Natural killer cell (primary cell): ENCODE results near the gene HSDL2. TPM values are rescaled to one million over a fixed set of nuclear protein-coding genes. Genes with fewer than 3 reads are reported as not detected.
"Not testable (repeated sequence)": the region's sequence is repeated elsewhere in the genome, so short reads cannot be mapped to it uniquely, and the experiment has no call there.

Source experiments
- ATAC-seq, 3 donors: fragments of 150-1000 bp in 2 of 3; fragments of 200-7000 bp in 1 of 3; cut with Tn5 transposase; 1 replicate in 1 of 3; 2 replicates in 2 of 3; pipeline ENCODE4 v1.10.0; 2021; ENCODE audit warnings: mild to moderate bottlenecking in 2 of 3, moderate library complexity in 2 of 3
- DNase-seq, 2 donors: peaks; one replicate each; pipeline versions ENCODE4 v3.0.0 to v3.0.0-alpha.2; 2013 to 2021; ENCODE audit warnings: mixed read lengths in 1 of 2
- H3K27ac ChIP-seq: one replicate; pipeline ENCODE4 v1.5.1; 2013; ENCODE audit warnings: mild to moderate bottlenecking, low read length
- H3K27me3 ChIP-seq: one replicate; pipeline ENCODE4 v1.6.1; 2013; ENCODE audit warnings: low read length; ENCODE audit not compliant: control insufficient read depth, insufficient read depth
- H3K36me3 ChIP-seq: one replicate; pipeline ENCODE4 v1.6.1; 2013; ENCODE audit warnings: low read length; ENCODE audit not compliant: control insufficient read depth, insufficient read depth
- H3K4me1 ChIP-seq: one replicate; pipeline ENCODE4 v1.6.1; 2013; ENCODE audit warnings: low read length; ENCODE audit not compliant: control insufficient read depth, insufficient read depth
- H3K4me3 ChIP-seq: one replicate; pipeline ENCODE4 v1.5.1; 2013; ENCODE audit warnings: low read length
- H3K9me3 ChIP-seq: one replicate; pipeline ENCODE4 v1.6.1; 2013; ENCODE audit warnings: low read length; ENCODE audit not compliant: control insufficient read depth, insufficient read depth
- H3K27ac Mint-ChIP-seq, 2 donors: one replicate each; pipeline ENCODE4 v1.8.0; 2022; ENCODE audit warnings: mild to moderate bottlenecking in 2 of 2, mixed read lengths in 2 of 2, moderate library complexity in 1 of 2
- H3K27me3 Mint-ChIP-seq, 2 donors: one replicate each; pipeline ENCODE4 v1.8.0; 2022; ENCODE audit warnings: low read depth in 2 of 2, mixed read lengths in 2 of 2
- H3K36me3 Mint-ChIP-seq: one replicate; pipeline ENCODE4 v1.8.0; 2022; ENCODE audit warnings: mixed read lengths
- H3K4me1 Mint-ChIP-seq, 2 donors: one replicate each; pipeline ENCODE4 v1.8.0; 2022; ENCODE audit warnings: mixed read lengths in 2 of 2
- H3K4me3 Mint-ChIP-seq: one replicate; pipeline ENCODE4 v1.8.0; 2022; ENCODE audit warnings: mild to moderate bottlenecking, moderate library complexity, mixed read lengths
- H3K9me3 Mint-ChIP-seq, 2 donors: one replicate each; pipeline ENCODE4 v1.8.0; 2022; ENCODE audit warnings: mixed read lengths in 2 of 2
- CTCF ChIP-seq: fragments of 200-600 bp; IDR thresholded peaks from one replicate; pipeline ENCODE4 v1.8.0; 2022; ENCODE audit warnings: antibody characterized with exemption
- whole genome bisulfite sequencing: methylation state at CpG from one replicate; pipeline ENCODE4 v1.1.7; 2013; ENCODE audit warnings: missing lambda C conversion rate; ENCODE audit not compliant: insufficient coverage; 5-methylcytosine and 5-hydroxymethylcytosine counted together
- intact Hi-C: fragments of 100-400 bp; cut with micrococcal nuclease; formaldehyde crosslinking; loops from one replicate; pipeline ENCODE4 v1.14.2; 2022
- total RNA-seq, 4 donors: library from RNA; stranded (reverse); fragments of 120-200 nt in 1 of 4; gene quantifications; one replicate each; pipeline versions ENCODE4 v1.2.3 to v1.2.4, GENCODE V29; 2013 to 2022

HSDL2 gene
- total RNA-seq, 3 donors from 2014 or later (not counting 1 experiment from before 2014, with no cell fraction given): 7.9 to 18.3 (median 8.6) TPM

GRCh38 chr9:112384690-112385089 is 4.8 kb downstream of the HSDL2 start:
- H3K27me3 ChIP-seq: no peaks in the 10 kb centered on the region
- Mint-ChIP-seq H3K27ac (no peak overlapping the region), H3K27me3 (no peaks in the 10 kb centered on the region), H3K4me1 (peaks cover 16 to 23% of the 10 kb centered on the region in 2 donors), H3K9me3 (no peaks in the 10 kb centered on the region), H3K4me3 (no peak overlapping the region), H3K36me3 (no peaks in the 10 kb centered on the region)
- DNase-seq (no peak), ATAC-seq (no peak)
- no peak overlapping the region for H3K27ac ChIP-seq
- no peaks in the 10 kb centered on the region for H3K9me3 ChIP-seq
- TF ChIP-seq CTCF: no peak
- no peaks in the 10 kb centered on the region for H3K4me1 ChIP-seq
- H3K36me3 ChIP-seq: no peaks in the 10 kb centered on the region
- whole genome bisulfite sequencing: 57% methylated on average over 5 of the region's 5 CpGs
- H3K4me3 ChIP-seq: no peak overlapping the region
- intact Hi-C loops: no loop called here

- H3K9me3 Mint-ChIP-seq: no peaks in the 10 kb centered on the region
- peak in 1 of 2 donors; percentile 14 for DNase-seq
- intact Hi-C loops: no loop called here
Measured at GRCh38 chr9:112387115-112387514, 7.2 kb downstream of the HSDL2 start.

GRCh38 chr9:112389897-112390296 is 10.0 kb downstream of the HSDL2 start:
- intact Hi-C loops, H3K27ac ChIP-seq, H3K9me3 ChIP-seq, H3K4me1 ChIP-seq, DNase-seq, H3K27ac Mint-ChIP-seq, H3K36me3 ChIP-seq, H3K9me3 Mint-ChIP-seq, H3K4me3 Mint-ChIP-seq, H3K4me3 ChIP-seq, H3K27me3 ChIP-seq, H3K36me3 Mint-ChIP-seq, H3K27me3 Mint-ChIP-seq, ATAC-seq: not testable (repeated sequence)
- WGBS: 100% methylated on average over 1 of the region's 3 CpGs
- H3K4me1 Mint-ChIP-seq: peaks cover 6 to 13% of the 10 kb centered on the region in 2 donors

More at GRCh38 chr9:112387115-112387514, 7.2 kb downstream of the HSDL2 start:
- peaks cover 5 to 13% of the 10 kb centered on the region in 2 donors for H3K4me1 Mint-ChIP-seq
- H3K36me3 Mint-ChIP-seq: no peaks in the 10 kb centered on the region
- no peaks in the 10 kb centered on the region for H3K36me3 ChIP-seq
- H3K9me3 ChIP-seq: no peaks in the 10 kb centered on the region
- no peaks in the 10 kb centered on the region for H3K4me1 ChIP-seq
- ATAC-seq: peak in 1 of 3 donors; percentile 21
- no peaks in the 10 kb centered on the region for H3K27me3 Mint-ChIP-seq
- no peak for TF ChIP-seq CTCF
- WGBS: 35% methylated on average over 3 of the region's 3 CpGs
- no peak overlapping the region for H3K4me3 ChIP-seq
- H3K27ac Mint-ChIP-seq: no peak overlapping the region
- H3K27ac ChIP-seq: no peak overlapping the region
- no peak overlapping the region for H3K4me3 Mint-ChIP-seq
- H3K27me3 ChIP-seq: no peaks in the 10 kb centered on the region

GRCh38 chr9:112391936-112392560 is 12.1 kb downstream of the HSDL2 start:
- H3K36me3 Mint-ChIP-seq, ATAC-seq, H3K27ac Mint-ChIP-seq, intact Hi-C loops, H3K27me3 Mint-ChIP-seq, H3K27ac ChIP-seq, H3K4me3 Mint-ChIP-seq, H3K4me3 ChIP-seq, DNase-seq, H3K27me3 ChIP-seq, H3K36me3 ChIP-seq, H3K9me3 ChIP-seq, H3K4me1 Mint-ChIP-seq, H3K9me3 Mint-ChIP-seq, H3K4me1 ChIP-seq: not testable (repeated sequence)
- WGBS: 69% methylated on average over 4 of the region's 4 CpGs

GRCh38 chr9:112393146-112393545 is 13.2 kb downstream of the HSDL2 start:
- H3K4me1 Mint-ChIP-seq, DNase-seq, H3K9me3 Mint-ChIP-seq, intact Hi-C loops, H3K36me3 Mint-ChIP-seq, H3K27ac ChIP-seq, H3K27me3 ChIP-seq, H3K4me3 ChIP-seq, H3K36me3 ChIP-seq, H3K27ac Mint-ChIP-seq, H3K4me1 ChIP-seq, ATAC-seq, H3K27me3 Mint-ChIP-seq, H3K4me3 Mint-ChIP-seq, H3K9me3 ChIP-seq: not testable (repeated sequence)
- 95% methylated on average over 5 of the region's 5 CpGs for WGBS
